ENCODE results near the gene GGTLC1. TPM values are rescaled to one million over a fixed set of nuclear protein-coding genes. Genes with fewer than 3 reads are reported as not detected.

GGTLC1 gene
- total RNA-seq, 3 donors from 2014 or later: not detected

GRCh38 chr20:23966927-23967615 is 21.5 kb downstream of the GGTLC1 start:
- H3K27me3 ChIP-seq: no peaks in the 10 kb centered on the region
- H3K4me1 ChIP-seq: no peaks in the 10 kb centered on the region
- DNase-seq (ENCODE audit: low spot score in 2 of 2): no peak
- H3K27ac ChIP-seq: no peak overlapping the region
- no peak overlapping the region for H3K4me3 ChIP-seq
- no peaks in the 10 kb centered on the region for H3K36me3 ChIP-seq
- TF ChIP-seq POLR2AphosphoS5 (IDR thresholded peaks at IDR 0.05) (no peak), CTCF (IDR thresholded peaks at IDR 0.05) (no peak), POLR2A (IDR thresholded peaks at IDR 0.05) (no peak)
- H3K9me3 ChIP-seq: no peaks in the 10 kb centered on the region
- intact Hi-C loops (cut with DNase I; ENCODE audit: low total_unique reads): no loop called here

- H3K4me1 ChIP-seq: no peaks in the 10 kb centered on the region
- TF ChIP-seq POLR2AphosphoS5 (IDR thresholded peaks at IDR 0.05): no peak
- TF ChIP-seq POLR2A (IDR thresholded peaks at IDR 0.05): no peak
- no peak for TF ChIP-seq CTCF (IDR thresholded peaks at IDR 0.05)
- H3K4me3 ChIP-seq: no peak overlapping the region
- H3K9me3 ChIP-seq: no peaks in the 10 kb centered on the region
- no peaks in the 10 kb centered on the region for H3K36me3 ChIP-seq
- no peaks in the 10 kb centered on the region for H3K27me3 ChIP-seq
- intact Hi-C loops (cut with DNase I; ENCODE audit: low total_unique reads): no loop called here
- DNase-seq (ENCODE audit: low spot score in 2 of 2): no peak
- H3K27ac ChIP-seq: no peak overlapping the region
These were observed 22.3 kb downstream of the GGTLC1 start for GRCh38 chr20:23966298-23966697.

- DNase-seq (ENCODE audit: low spot score in 2 of 2): no peak
- intact Hi-C loops (cut with DNase I; ENCODE audit: low total_unique reads): no loop called here
These were observed 24.6 kb downstream of the GGTLC1 start for GRCh38 chr20:23963941-23964340.

GRCh38 chr20:23962272-23962671 is 26.3 kb downstream of the GGTLC1 start:
- DNase-seq (ENCODE audit: low spot score in 2 of 2): no peak
- no peak for TF ChIP-seq POLR2AphosphoS5 (IDR thresholded peaks at IDR 0.05)
- no peak for TF ChIP-seq POLR2A (IDR thresholded peaks at IDR 0.05)
- TF ChIP-seq CTCF (IDR thresholded peaks at IDR 0.05): no peak
- no peaks in the 10 kb centered on the region for H3K9me3 ChIP-seq
- H3K4me3 ChIP-seq: no peak overlapping the region
- no peak overlapping the region for H3K27ac ChIP-seq
- H3K36me3 ChIP-seq: no peaks in the 10 kb centered on the region
- H3K27me3 ChIP-seq: no peaks in the 10 kb centered on the region
- intact Hi-C loops (cut with DNase I; ENCODE audit: low total_unique reads): no loop called here
- H3K4me1 ChIP-seq: no peaks in the 10 kb centered on the region

More at GRCh38 chr20:23963941-23964340, 24.6 kb downstream of the GGTLC1 start:
- H3K27ac ChIP-seq: no peak overlapping the region
- H3K4me1 ChIP-seq: no peaks in the 10 kb centered on the region
- no peak overlapping the region for H3K4me3 ChIP-seq
- H3K9me3 ChIP-seq: no peaks in the 10 kb centered on the region
- no peaks in the 10 kb centered on the region for H3K36me3 ChIP-seq
- H3K27me3 ChIP-seq: no peaks in the 10 kb centered on the region
- TF ChIP-seq CTCF (IDR thresholded peaks at IDR 0.05) (no peak), POLR2AphosphoS5 (IDR thresholded peaks at IDR 0.05) (no peak), POLR2A (IDR thresholded peaks at IDR 0.05) (no peak)

- H3K4me1 ChIP-seq: no peaks in the 10 kb centered on the region
- H3K27me3 ChIP-seq: no peaks in the 10 kb centered on the region
- no peak for TF ChIP-seq POLR2AphosphoS5 (IDR thresholded peaks at IDR 0.05)
- no peaks in the 10 kb centered on the region for H3K36me3 ChIP-seq
- no peak overlapping the region for H3K27ac ChIP-seq
- H3K4me3 ChIP-seq: no peak overlapping the region
- no peak for DNase-seq (ENCODE audit: low spot score in 2 of 2)
- no peaks in the 10 kb centered on the region for H3K9me3 ChIP-seq
- intact Hi-C loops (cut with DNase I; ENCODE audit: low total_unique reads): no loop called here
These were observed 29.5 kb downstream of the GGTLC1 start for GRCh38 chr20:23959054-23959453.

Data from breast epithelium (tissue), 4 donors.